Fibroblast of peridontal ligament (primary cell): ENCODE data around the gene BAZ1A.
A peak's percentile ranks its signal among the peaks of the same experiment; 100 is the strongest.
"Not testable (repeated sequence)": the region's sequence is repeated elsewhere in the genome, so short reads cannot be mapped to it uniquely, and the experiment has no call there.

Experiments used
- DNase-seq: peaks from one replicate; pipeline ENCODE4 v3.0.0-alpha.2; 2010; ENCODE audit errors: extremely low read depth

Gene BAZ1A

DNA sequence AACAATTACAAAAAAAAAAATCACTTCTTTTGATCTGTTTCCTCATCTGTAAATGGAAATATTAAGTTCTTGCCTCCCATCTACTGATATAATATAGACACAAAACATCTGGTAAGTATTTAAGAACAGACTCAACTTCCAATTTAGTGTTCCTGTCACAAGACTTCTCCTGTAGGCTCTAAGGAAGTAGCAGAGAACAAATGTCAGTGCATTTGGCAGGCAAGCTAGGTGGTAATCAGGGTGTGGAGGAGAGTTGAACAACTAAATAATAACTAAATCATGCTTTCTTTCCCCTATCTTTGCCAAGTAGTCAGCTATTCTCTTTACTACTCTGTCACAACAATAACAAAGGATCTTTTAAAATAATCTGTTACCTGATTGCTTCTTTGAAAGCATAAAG, 22.1 kb downstream of the BAZ1A start:
- DNase-seq, result no peak

DNA sequence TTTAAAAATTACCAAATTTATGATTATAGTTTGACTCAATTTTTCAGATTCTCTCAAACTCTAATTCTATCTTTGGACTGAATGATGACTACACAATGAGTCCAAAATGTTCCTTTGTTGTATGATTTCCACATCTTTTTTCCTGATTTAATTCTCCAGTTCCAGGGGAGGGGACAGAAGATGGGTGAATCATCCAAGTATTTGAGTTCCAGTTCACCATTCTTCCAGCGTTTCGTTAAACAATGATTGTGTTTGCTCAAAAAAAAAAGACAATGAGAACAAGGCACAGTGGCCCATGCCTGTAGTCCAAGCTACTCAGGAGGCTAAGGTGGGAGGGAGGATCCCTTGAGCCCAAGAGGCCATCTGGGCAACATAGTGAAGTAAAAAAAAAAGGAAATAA, 23.8 kb downstream of the BAZ1A start:
- DNase-seq, result peak; percentile 81

DNA sequence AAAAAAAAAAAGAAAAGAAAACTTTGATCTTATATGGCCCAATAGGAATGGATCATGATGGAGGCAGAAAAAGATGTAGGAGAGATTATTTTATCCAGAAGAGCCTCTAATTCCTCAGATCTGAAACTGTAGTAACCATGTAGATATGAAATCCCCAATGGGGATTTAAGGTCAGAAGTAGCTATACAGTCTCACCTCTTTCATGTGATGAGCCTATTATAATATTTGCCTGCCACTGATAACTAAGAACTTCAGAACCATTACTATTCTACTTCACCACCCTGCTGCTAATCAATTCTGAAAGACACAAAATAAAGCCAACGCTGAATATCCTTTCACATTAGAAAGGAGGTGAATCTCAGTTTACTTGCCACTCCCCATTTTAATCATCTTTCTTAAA, 29.3 kb downstream of the BAZ1A start:
- no peak for DNase-seq

DNA sequence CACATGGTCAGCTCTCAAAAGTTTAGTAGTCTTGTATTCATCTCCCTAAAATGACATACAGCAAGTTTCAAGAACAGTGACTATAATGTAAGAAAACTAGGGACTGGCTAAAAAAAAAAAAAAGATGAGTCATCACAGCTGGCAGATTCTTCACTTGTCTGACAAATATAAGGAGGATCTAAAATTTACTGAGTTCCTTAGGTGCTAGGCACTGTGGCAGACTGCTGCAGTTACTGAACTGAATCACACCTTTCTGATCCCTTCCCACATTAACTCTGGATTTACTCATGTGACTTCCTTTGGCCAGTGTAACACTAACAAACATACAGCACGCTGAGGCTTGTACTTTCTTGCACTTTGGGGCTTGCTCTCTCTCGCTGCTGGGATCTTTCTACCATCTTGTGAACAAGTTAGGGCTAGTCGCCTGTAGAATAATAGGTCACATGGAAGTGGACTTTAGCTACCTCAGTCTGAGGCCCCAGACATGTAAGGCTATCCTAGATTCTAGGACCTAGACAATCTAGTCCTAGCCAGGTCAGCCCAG, 32.1 kb downstream of the BAZ1A start:
- DNase-seq, result peak; percentile 88

DNA sequence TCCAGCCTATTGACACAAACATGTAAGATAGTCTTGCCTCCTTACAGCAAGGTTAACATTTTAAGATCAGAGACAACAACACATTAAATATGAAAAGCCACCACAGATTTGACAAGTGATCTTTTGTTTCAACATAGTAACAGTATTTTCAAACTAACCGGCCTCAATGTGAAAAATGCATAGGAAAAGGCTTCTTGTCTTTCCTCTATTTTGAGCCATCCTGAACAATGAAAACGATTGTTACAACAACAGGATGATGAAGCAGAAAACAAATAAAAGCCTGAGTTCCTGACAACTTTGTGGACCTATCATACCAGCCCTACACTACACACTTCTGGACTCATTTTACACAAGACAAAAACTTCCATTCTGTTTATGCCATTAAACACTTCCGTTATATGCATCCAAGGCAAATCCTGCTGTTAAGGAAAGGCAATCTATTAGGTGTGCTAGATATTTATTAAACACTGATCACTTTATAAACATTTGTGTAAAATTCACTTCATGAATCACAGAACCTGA, 37.3 kb downstream of the BAZ1A start:
- DNase-seq, result no peak

DNA sequence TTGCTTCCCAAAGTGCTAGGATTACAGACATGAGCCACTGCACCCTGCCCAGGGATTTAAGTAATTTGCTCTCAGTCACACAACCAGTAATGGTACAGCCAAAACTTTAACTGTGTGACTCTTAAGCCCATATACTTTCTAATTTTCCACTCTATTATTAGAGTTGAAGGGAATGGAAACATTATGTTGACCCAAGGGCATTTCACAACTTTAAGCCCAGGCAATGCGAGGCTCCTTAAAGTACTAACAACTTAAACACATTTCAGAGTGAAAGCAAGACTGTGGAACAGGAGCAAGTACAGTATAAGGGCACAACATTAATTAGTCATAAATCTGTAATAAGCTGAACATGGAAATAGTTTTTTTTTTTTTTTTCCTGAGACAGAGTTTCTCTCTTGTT, 39.8 kb downstream of the BAZ1A start:
- no peak for DNase-seq

DNA sequence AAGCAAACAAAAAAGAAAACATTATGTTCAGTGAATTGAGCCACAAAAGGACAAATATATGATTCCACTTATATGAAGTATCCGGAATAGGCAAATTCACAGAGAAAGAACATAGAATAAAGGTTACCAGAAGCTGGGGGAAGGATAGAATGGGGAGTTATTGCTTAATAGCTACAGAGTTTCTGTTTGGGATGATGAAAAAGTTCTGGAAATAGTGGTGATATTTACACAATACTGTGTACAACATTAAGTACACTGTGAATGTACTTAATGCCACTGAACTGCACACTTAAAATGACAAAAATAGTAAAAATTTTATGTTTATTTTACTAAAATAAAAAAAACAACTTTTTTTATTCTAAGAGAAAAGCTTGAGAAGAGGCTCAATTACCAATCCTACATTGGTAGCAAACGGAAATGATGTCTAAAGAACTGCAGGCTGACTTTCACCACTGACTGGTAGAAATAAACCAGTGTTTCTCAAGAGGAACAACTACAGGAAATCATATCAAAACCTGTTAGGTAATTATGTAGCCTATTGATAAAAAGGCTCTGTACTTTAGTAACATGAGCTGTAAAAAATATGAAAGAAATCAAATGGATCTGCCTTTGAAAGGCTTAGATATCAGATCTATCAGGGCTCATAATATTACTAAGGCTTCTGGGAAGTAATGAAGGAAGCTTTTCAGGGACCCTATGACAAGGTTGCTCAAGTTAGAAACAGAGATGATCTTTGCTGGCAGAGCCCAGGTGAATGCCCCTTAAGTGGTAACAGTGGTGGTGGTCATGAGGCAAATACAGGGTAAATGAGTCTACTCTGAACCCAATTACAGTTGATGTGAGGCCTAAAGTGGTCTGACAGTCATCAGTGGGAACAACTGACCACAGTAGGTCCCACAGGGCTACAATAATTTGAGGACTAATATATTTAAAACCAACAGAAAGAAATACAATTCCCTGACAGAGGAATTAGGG, 41.3 kb downstream of the BAZ1A start:
- DNase-seq, result no peak

DNA sequence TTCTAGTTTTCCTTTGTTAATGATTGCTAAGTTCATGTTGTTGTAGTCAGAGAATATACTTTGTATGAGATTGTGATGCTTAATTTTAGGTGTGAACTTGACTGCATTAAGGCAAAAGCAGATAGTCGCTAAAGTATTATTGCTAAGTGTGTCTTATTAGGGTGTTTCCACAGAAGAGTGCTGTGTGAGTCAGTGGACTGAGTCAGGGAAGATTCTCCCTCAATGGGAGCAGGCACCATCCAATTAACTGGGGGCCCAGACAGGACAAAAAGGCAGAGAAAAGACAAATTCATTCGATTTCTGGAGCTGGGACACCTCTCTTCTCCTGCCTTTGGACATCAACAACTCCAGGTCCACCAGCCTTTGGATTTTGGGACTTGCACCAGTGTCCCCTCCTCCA, 48.5 kb downstream of the BAZ1A start:
- DNase-seq, result peak; percentile 22

DNA sequence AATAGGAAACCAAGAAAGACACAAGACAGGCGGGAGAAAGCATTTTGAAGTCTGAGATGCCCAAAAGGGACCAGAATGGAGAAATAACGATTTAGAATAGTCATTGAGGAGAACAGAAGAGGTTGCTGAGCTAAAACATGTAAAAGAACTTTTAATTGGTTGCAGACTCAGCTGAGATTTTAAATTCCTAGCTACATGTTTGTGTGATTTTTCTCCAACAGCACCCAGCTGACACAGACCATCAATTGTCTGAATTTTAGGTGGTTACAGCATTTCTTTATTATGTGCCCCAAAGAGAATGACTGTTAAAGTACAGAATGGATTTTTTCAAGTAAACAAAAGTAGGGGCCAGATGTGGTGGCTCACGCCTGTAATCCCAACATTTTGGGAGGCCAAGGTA, 50.3 kb downstream of the BAZ1A start:
- peak; percentile 34 for DNase-seq

DNA sequence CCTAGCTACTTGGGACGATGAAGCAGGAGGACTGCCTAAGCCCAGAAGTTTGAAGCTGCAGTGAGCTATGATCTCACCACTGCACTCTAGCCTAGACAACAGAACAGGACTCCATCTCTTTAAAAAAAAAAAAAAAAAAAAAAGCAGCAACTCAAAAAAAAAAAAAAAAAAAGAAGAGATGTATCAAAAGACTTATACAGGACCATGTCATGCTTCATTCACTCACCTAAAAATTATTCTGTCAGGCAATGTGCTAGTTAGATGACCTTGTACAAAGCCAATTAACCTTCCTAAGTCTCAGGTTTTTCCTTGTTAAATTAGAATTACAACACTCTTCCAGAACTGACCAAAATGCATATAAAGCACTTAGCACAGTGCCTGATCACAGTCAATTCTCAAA, 50.9 kb downstream of the BAZ1A start:
- DNase-seq, result no peak

DNA sequence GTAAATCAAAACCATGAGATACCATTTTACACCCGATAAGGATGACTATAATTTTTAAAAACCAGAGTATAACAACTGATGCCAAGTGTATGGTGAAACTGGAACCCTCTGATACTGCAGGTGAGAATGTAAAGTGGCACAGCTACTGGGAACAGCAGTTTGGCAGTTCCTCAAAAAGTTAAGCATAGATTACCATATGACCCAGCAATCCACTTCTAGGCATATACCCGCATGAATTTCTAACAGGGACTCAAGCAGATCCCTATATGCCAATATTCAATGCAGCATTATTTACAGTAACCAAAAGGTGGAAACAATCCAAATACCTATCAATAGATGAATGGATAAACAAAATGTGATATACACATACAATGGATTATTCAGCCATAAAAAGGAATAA, 57.4 kb downstream of the BAZ1A start:
- no peak for DNase-seq

DNA sequence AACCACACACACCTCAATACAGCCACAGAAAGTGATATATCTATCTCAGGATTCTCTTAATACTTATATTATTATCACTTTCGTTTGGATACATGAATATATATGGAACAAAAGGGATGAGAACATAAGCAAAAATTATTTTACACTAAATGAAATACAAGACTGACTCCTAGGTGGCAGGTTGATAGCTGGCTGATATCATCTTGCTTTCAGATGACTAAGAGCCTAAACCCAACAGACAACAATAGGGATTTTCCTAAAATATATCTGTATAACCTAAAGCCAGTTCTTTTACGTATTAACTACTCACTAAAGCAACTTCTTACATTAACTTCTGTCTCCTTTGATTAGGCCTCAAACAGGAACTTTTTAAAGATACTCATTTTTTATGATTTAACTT, 65.1 kb downstream of the BAZ1A start:
- no peak for DNase-seq

DNA sequence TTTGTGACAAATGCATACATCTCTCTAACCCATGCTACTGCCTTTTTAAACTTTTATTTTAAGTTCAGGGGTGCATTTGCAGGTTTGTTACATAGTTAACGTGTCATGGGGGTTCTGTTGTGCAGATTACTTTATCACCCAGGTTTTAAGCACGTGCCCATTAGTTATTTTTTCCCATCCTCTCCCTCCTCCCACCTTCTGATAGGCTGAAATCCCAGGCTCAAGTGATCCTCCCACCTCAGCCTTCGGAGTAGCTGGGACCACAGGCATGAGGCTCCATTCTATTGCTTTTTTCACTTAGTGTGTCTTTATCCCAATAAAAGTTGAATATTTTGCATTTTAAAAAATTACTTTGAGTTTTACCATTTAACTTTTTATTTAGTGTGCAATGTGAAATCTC, 68.9 kb downstream of the BAZ1A start:
- DNase-seq, result no peak

DNA sequence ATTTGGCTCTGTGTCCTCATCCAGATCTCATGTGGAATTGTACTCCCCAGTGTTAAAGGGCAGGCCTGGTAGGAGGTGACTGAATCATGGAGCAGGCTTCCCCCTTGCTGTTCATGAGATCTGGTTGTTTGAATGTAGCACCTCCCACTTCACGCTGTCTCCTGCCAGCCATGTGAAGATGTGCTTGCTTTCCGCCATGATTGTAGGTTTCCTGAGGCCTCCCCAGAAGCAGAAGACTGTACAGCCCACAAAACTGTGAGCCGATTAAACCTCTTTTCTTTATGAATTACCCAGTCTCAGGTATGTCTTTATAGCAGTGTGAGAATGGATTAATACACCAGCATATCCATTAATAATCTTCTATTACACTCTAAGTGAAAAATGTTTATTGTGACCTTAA, 70.2 kb downstream of the BAZ1A start:
- no peak for DNase-seq

DNA sequence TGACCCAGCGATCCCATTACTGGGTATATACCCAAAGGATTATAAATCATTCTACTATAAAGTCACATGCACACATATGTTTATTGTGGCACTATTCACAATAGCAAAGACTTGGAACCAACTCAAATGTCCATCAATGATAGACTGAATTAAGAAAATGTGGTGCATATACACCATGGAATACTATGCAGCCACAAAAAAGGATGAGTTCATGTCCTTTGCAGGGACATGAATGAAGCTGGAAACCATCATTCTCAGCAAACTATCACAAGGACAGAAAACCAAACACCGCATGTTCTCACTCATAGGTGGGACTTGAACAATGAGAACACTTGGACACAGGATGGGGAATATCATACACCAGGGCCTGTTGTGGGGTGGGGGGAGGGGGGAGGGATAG, 76.3 kb downstream of the BAZ1A start:
- not testable (repeated sequence) for DNase-seq

DNA sequence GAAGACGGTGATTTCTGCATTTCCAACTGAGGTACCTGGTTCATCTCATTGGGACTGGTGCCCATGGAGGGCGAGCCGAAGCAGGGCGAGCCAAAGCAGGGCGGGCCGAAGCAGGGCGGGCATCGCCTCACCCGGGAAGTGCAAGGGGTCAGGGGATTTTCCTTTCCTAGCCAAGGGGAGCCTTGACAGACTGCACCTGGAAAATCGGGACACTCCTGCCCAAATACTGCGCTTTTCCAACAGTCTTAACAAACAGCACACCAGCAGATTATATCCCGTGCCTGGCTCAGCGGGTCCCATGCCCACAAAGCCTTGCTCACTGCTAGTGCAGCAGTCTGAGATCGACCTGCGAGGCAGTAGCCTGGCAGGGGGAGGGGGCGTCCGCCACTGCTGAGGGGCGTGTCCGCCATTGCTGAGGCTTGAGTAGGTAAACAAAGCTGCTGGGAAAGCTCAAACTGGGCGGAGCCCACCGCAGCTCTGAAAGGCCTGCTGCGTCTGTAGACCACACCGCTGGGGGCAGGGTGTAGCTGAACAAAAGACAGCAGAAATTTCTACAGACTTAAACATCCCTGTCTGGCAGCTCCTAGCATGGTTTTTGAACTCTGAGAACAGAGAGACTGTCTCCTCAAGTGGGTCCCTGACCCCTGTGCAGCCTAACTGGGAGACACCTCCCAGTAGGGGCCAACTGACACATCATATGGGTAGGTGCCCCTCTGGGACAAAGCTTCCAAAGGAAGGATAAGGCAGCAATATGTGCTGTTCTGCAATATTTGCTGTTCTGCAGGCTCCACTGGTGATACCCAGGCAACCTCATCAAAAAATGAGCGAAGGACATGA, 77.2 kb downstream of the BAZ1A start:
- no peak for DNase-seq

DNA sequence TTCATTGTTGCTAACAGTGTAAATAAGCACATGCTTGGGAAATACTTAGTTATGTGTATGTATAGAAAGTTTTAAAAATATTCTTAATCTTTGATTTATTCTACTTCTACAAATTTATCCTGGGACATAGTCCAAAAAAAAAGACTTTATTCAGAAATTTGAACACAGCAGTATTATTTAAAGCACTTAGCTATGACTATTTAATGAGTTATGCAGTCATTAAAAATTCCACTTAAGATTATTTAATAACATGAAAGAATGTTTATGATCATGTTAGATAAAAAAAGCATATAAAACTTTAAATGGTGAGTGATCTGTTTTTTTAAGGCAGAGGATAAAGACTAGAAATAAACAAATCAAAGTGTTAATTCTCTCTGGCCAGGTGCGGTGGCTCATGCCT, 78.3 kb downstream of the BAZ1A start:
- DNase-seq, result no peak

DNA sequence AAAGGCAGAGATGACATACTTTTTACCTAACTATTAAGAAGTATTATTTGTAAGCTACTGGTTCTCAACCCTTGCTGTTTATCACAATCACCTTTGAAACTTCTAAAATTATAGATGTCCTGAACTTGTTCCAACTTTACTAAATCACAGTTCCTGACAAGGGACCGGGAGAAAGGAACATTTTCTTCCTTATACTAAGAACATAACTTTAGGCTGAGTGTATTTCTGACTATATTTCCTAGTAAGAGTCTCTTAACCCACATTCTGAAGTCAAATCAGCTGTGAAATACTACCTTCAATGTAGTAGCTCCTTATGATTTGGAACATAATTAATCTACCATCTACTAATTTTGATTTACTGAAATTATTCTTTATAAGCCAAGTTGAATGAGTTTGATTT, 80.2 kb downstream of the BAZ1A start:
- DNase-seq, result no peak

DNA sequence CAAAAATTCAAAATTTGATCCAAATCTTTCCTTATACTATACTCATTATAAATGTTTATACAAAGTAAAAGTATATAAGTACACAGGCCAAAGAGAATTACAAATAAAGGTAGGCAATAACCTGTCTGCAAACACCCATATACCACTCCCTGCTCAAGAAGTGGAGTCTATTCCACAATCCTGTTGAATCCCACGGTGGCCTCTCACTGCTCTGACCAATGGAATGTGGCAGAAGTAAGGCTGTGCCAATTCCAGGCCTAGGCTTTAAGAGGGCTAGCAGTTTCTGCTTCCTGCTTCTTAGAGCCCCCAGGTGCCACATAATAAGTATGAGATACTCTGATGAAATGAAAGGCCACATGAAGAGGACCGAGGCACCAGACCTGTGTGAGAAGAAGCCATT, 80.9 kb downstream of the BAZ1A start:
- DNase-seq, result no peak

DNA sequence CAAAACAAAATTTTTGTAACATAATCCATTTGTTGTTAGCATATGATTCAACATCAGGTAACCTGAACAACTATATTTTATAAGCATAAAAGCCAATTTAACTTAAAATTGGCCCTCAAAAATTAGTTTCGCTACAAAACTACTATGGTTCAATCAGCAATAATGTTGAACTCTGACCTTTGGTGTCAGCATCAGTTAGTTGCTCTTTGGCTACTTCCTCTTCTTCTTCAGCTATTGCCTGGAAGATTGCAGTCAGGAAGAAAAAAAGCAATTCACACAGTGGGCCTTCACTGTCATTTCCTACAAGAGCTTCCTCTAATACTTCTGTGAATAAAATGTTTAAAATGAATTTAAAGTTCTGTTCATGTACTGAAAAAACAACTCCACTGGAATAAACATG, 82.6 kb downstream of the BAZ1A start:
- DNase-seq, result no peak

DNA sequence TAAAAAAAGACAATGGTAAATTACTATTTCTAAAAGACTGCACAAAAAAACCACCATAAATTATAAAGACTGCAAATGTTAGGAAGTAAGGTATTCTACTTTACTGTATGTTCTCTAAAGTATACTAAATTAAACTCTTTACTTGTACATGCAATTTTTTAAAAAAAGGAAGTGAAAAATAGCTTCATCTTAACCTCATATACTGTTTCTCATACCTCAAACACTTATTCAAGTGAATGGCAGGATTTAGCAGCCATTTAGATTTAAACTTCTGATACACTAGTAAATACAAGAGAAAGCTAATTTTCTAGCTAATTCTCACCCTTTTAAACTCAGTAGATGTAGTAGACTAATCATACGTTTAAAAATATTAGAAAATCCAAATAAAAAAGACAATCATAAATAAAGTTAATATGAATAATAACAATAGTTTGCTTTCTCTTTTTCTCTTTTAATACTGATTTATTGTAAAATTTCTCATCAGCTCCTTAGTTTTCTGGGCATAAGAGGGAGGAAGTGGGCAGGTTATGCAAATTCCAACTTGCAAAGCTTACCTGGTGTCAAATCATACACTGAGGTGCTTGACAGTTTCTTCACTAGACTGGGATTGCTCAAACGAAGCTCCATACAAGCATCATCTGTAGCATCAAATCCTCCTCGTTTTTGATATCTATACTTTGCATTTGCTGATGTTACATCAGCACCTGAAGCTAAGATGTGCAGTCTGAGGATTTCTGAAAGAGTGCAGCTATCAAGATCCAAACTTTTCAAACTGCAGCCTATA, 89.7 kb downstream of the BAZ1A start:
- DNase-seq, result no peak

DNA sequence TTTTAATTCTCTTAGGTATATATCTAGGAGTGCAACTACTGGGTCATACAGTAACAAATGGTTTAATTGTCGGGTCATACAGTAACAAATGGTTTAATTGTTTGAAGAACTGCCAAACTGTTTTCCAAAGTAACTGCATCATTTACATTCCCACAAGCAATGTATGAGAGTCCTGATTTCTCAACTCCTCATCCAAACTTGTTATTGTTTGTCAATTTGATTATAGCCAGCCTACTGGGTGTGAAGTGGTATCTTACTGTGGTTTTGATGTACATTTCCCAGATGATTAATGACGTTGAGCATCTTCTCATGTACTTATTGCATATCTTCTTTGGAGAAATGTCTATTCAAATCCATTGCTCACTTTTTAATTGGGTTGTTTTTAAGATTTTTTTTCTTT, 93.1 kb downstream of the BAZ1A start:
- no peak for DNase-seq
